T-helper 2 cell treated with Interferon-gamma antibody and Interleukin-4, amounts not matched to agents 100 ng/mL and 5 ng/mL, for 36 hours (primary cell): ENCODE data around the gene TPRX1. TPM values are rescaled to one million over a fixed set of nuclear protein-coding genes. Genes with fewer than 3 reads are reported as not detected.
"Not testable (repeated sequence)": the region's sequence is repeated elsewhere in the genome, so short reads cannot be mapped to it uniquely, and the experiment has no call there.

Source experiments
- intact Hi-C: fragments of 100-400 bp; cut with micrococcal nuclease; formaldehyde crosslinking; loops from one replicate; pipeline ENCODE4 v1.15.1; 2023
- total RNA-seq: library from RNA; stranded (reverse); gene quantifications from 2 replicates; pipeline ENCODE4 v1.2.3, GENCODE V29; 2022

TPRX1 gene, protein sequence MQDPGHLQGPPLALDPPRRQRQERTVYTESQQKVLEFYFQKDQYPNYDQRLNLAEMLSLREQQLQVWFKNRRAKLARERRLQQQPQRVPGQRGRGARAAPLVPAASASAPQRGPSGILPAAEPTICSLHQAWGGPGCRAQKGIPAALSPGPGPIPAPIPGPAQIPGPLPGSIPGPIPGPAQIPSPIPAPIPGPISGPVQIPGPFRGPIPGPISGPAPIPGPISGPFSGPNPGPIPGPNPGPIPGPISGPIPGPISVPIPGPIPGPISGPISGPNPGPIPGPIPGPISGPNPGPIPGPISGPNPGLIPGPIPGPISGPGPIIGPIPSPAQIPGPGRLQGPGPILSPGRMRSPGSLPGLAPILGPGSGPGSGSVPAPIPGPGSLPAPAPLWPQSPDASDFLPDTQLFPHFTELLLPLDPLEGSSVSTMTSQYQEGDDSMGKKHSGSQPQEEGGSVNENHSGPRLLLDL
- total RNA-seq = not detected in 2 replicates

DNA sequence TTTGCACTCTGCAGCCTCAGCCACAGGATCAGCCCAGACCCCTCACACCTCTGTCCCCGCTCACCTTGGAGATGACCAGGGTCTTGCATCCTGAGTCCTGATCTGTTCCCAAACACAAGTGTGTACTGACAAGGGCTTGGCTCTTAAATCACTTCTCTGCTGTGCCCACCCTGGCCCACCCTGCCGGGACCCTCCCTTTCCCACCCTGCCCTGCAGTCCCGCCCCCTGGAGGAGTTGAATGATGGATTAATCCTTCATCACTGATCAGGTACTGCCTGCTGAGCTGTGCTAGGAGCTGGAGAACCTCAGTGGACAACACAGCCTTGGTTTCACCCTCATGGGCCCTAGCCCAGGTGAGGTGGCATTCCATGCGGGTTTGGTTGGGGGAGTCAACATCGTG is at the start of gene TPRX1:
TSS of gene TPRX1 (minus strand) at position 101 of the 400 bp plus-strand sequence. CDS start at position 89, 12 bp downstream.
- intact Hi-C loops = not testable (repeated sequence)

DNA sequence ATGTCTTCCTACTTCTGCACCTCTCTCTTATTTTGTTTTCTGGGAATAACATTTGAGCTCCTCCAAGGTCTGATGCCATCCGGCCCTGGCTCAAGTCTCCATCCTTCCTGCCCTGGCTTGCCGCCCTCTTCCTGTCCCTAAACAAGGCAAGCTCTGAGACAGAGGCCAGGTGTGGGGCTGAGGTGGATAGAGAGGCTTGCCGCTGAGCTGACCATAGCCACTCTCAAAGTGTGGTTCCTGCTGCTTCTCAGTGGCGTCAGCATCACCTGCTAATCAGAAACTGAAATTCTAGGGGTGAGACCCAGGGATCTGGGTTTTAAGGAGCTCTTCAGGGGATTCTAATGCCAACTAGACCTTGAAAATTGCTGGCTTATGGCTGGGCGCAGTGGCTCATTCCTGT is 48.7 kb upstream of the TPRX1 start:
- intact Hi-C loops = no loop called here

DNA sequence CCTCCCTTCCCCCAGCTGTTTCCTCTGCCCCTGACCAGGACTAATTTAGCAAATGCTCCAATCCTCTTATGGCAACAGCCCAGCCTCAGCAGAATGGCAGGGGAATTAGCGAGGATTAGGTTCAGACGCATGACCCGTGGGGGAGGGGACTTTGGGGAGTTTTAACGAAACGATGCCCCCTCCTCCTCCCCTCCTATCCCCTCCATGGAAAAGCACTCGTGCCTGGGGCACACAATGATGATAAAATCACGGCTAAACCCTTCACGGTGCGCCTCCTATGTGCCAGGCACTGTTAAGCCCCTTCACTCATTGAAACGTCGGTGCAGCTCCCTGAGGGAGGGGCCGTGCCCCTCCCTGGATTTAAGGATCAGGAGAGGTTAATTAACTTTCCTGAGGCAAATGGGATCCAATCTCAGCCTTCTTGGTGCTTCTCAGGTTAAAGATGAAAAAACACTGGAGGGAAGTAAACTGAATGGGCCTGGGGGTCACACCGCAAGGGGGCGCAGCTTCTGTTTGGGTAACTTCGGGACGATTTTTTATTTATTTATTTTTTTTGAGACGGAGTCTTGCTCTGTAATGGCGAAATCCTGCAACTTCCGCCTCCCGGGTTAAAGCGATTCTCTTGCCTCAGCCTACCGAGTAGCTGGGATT is 44.6 kb upstream of the TPRX1 start:
- intact Hi-C loops = no loop called here

DNA sequence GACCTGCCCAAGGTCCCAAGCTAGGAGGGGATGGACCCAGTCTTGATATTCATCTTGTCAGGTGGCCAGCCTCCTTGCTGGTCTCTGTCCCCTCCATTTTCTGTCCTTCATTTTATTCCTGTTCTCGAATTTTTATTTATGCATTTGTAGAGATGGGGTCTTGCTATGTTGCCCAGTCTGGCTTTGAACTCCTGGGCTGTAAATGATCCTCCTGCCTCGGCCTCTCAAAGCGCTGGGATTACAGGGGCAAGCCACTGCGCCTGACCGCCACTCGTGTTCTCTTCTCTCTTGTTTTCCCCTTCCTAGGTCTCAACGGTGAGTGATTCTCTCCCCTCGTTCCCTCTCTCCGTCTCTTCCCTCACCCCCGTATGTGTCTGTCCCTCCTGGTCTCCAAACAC is 44.1 kb upstream of the TPRX1 start:
- intact Hi-C loops = no loop called here

DNA sequence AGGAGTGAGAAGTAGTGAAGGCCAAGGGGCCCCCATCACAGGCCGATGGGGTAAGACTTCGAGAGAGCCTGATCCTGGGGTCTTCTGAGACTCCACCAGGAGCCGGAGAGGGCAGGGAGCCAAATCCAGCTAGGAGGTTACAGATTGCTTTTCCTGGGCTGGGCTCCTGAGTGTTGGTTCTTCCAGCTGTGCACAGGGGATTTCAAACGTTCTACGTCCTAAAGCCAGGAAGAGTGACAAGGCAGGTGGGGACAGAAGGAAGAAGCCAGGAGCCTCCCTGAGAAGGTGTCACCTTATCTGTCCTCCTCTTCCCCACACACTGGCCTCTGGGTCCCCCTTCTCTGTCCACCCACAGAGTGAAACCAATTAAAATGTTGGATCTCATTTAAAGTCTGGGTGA is 38.6 kb upstream of the TPRX1 start:
- intact Hi-C loops = no loop called here

DNA sequence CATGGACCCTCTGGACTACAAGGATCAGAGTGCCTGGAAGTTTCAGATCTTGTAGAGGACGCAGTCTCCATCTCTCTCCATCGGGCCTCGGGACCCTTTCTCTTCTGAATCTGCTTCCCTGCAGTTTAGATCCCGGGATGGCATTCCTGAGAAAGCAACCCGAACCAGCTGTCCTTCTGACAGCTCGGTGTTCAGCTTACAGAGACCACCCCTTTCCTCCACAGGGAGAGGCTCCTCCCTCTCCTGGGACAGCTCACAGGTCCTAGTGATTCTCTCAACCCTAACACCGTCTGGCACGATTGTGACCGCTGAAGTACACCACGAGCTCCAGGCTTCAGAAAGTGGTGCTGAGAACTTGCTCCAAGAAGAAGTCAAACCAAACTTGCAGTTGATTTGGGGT is 35.6 kb upstream of the TPRX1 start:
- intact Hi-C loops = no loop called here

DNA sequence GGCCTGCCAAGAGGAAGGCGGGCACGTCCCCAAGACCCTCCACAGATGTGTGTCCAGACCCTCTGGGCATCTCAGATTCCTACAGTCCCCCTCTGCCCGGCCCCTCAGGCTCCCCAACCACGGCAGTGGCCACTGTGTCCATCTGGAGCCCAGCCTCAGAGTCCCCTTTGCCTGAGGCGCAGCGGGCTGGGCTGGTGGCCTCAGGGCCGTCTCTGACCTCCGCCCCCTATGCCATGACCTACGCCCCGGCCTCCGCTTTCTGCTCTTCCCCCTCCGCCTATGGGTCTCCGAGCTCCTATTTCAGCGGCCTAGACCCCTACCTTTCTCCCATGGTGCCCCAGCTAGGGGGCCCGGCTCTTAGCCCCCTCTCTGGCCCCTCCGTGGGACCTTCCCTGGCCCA is 35.1 kb upstream of the TPRX1 start:
- intact Hi-C loops = no loop called here

DNA sequence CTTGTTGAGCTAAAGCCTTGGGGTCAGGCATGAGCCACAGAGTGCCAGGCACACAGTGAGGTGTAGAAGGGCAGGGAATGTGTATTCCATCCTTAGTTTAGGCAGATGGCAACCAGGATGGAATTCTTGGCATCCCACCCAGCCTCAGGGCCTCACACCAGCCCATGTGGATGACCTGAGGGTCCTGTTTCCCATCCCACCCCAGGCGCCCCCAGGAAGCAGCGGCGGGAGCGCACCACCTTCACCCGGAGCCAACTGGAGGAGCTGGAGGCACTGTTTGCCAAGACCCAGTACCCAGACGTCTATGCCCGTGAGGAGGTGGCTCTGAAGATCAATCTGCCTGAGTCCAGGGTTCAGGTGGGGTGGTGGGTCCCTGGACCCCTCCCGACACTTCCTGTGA is 31.7 kb upstream of the TPRX1 start:
- intact Hi-C loops = no loop called here

DNA sequence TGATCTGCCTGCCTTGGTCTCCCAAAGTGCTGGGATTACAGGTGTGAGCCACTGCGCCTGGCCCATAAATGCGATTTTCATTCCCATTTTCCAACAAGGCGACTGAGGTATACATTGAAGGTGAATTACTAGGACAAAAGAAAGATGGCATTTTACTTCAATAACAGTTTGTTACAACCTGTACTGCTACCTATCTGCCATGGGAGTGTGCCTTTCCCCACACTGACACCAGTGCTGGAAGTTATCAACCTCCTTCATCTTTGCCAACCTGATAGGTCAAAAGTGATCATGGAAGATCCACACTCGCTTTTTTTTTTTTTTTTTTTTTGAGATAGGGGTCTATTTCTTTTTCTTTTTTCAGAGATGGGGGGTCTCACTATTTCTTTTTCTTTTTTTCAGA is 28.4 kb upstream of the TPRX1 start:
- intact Hi-C loops = no loop called here

DNA sequence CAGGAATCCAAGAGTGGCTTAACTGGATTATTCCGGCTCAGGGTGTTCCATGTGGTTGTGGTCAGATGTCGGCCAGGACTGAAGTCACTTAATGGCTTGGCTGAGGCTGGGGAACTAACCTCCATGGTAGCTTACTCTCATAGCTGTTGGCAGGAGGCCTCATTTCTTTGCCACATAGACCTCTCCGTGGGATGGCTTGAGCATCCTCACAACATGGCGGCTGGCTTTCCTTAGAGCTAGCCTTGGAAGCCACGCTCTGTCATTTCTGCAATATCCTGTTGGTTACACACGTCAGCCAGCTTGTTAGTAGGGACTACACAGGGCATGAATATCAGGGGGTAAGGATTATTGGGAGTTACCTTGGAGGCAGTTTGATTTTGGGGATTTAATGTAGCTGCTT is 22.4 kb upstream of the TPRX1 start:
- intact Hi-C loops = no loop called here

DNA sequence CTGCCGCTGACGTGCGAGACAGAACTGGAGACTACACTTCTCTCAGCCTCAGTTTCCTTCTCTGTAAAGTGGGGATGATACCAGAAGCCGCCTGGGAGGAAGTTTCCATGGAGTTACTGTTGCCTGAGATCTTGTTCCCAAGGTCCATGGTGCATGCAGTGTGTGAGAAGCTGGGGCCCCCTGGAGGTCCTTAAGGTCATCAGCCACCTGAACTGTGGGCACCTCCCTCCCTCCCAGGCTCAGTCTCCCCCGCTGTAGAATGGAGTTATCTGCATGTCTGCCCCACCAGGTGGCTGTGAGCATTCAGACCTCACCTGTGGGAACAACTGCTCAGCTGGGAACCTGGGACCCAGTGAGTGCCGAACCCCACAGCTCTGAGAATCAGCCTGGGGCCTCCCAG is 20.0 kb upstream of the TPRX1 start:
- intact Hi-C loops = no loop called here

DNA sequence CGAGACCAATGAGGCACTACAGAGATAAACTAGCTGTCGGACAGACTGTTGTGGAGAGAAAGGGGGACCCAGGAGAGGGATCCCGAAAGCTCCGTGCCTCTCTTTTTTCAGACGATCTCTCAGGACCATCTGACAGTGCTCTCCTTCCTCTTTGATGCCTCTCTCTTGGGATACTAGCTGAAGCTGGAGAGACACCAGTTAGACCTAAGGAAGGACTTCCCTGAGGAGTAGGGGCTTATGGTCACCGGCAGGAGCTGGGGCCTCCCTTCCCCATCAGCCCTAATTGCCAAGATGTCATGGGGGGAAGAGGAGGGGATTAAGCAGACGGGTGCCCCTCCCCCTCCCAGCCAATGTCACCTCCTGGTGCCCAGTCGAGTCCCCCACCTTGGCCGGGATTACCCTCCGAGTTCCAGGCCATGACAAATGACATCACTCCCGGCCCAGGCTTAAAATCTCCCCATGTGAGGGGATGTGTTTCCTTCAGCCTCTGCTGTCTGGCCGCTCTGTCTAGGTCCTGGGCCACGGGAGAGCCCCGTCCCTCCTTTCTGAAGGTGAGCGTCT is 17.2 kb upstream of the TPRX1 start, which contains the start of gene CRX:
TSS of gene CRX (plus strand) at position 478 of the 561 bp plus-strand sequence. CDS start 12,507 bp downstream, outside the sequence.
- intact Hi-C loops = no loop called here

DNA sequence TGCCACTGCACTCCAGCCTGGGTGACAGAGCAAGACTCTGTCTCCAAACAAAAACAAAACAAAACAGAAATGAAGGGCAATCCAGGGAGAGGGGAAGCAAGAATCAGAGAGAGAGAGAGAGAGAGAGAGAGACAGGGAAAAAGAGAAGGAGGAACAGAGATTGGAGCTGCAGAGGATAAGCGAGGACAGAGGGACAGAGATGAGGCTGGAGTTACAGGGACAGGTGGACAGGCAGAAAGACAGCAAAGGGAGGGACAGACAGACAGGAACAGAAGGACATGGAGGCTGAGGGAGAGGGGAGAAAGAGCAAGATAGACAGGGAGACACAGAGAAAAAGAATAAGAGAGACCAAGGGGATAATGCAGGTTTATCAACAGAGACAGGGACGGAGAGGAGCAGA is 16.1 kb upstream of the TPRX1 start:
- intact Hi-C loops = no loop called here

DNA sequence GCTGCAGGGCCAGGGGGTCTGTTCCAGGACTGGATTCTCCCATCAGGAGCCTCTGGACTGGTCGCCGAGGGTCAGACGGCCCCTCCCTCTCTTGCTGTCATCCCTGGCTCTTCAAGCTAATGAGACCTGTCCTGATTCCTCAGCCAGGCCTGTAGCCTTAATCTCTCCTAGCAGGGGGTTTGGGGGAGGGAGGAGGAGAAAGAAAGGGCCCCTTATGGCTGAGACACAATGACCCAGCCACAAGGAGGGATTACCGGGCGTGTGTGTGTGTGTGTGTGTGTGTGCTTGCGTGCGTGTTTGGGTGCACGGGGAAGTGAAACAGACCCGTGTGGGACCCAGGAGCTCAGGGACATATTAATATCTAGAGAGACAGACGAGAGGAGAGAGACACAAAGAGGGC is 15.5 kb upstream of the TPRX1 start:
- intact Hi-C loops = no loop called here

DNA sequence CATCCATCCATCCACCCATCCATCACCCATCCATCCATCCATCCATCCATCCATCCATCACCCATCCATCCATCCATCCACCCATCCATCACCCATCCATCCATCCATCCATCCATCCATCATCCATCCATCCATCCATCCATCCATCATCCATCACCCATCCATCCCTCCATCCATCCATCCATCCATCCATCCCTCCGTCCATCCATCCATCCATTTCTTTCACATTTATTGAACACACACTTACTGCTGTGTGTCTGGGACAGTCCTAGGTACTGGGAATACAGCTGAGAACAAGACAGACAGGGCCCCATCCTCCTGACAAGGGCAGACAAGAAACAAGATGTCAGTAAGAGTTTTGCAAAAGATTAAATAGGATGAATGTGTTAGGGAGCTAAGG is 13.9 kb upstream of the TPRX1 start:
- intact Hi-C loops = not testable (repeated sequence)

DNA sequence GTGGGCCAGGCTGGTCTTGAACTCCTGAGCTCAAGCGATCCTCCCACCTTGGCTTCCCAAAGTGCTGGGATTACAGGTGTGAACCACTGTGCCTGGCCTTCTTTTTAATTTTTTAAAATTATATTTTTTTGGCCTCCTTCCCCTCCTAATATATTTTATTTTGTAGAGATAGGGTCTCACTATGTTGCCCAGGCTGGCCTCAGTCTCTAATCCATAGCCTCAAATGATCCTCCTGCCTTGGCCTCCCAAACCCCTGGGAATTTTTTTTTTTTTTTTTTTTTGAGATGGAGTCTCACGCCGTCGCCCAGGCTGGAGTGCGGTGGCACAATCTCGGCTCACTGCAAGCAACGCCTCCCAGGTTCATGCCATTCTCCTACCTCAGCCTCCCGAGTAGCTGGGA is 11.9 kb upstream of the TPRX1 start:
- intact Hi-C loops = not testable (repeated sequence)

DNA sequence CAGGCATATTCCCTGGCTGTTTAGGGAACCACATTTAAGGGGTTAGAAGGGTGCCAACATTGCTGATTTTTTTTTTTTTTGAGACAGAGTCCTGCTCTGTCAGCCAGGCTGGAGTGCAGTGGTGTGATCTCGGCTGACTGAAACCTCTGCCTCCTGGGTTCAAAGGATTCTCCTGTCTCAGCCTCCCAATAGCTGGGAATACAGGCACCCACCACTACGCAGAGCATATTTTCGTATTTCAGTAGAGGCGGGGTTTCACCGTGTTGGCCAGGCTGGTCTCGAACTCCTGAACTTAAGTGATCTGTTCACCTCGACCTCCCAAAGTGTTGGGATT is 9.6 kb upstream of the TPRX1 start:
- intact Hi-C loops = no loop called here

DNA sequence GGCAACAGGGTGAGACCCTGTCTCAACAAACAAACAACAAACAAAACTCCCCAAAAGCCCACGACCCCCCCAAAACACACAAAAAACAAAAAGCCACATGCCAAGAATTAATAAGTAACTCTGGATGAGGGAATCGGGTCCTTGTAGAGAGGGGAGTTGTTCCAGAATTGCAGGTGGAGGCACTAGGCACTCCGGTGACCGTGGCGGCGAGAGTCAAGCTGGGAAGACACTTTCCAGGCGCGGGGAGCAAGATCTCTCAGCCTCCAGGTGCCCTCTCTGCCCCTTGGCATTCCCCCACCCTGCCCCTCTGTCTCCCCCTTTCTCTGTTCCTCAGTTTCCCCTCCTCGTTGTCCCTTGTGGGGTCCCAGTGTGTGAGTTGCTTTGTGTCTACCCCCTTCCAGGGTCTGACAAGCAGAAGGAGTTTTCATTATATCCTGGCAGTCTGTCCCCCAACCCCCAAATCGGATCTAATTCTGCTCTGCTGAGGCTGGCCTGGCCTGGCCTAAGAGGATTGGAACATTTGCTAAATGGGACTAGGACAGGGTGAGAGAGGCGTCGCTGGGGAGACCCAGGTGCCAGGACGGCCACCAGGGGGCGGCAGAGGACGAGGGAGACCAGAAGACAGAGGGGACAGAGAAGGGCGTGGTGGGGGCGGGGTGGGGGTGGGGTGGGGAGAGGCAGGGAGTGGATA is 9.1 kb upstream of the TPRX1 start:
- intact Hi-C loops = no loop called here

DNA sequence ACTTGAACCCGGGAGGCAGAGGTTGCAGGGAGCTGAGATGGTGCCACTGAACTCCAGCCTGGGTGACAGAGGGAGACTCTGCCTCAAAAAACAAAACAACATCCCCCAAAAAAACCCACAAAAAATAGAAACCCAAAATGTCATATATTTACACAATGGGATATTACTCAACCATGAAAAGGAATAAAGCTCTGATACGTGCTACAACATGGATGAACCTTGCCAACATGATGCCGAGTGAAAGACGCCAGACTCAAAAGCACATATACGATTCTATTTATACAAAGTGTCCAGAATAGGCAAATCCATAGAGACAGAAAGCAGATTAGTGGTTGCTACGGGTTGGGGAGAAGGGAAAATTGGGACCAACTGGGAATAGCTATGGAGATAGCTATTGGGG is 2.1 kb upstream of the TPRX1 start:
- intact Hi-C loops = no loop called here

DNA sequence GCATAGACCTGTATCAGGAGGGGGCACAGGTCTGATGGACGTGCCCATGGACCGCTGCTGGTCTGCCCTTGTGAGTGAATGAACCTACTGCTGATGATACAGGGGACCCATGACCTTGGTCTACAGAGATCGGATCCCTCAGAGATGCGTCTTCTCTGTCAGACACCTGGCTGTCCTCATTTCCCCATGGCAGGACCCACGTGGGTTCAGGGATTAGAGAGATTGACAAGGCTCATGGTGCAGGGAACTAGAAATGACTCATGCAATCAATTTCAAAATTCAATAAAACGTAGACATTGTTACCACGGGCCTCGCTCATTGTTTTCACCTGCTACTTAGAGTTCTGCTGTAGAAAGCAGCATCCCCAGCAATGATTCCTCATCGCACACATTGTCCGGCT is 962 bp upstream of the TPRX1 start:
- intact Hi-C loops = no loop called here

DNA sequence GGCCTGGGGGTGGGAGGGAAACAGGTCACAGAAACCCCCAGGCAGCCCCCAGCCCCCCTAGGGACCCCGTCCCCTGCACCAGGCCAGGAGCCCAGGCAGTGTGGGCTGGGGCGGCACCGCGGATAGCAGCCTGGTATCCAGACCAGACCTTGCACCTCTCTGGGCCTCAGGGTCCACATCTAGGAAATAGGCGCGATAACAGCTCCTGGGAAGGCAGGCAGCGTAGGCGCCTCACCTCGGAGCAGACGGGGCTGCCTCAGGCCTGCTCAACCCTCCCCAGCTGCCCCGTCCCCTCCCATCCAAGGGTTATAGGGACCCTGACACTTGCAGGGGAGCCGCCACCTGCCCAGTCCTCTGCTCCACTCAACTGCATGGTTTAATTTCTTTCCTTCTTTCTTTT is 680 bp downstream of the TPRX1 start:
- intact Hi-C loops = not testable (repeated sequence)

DNA sequence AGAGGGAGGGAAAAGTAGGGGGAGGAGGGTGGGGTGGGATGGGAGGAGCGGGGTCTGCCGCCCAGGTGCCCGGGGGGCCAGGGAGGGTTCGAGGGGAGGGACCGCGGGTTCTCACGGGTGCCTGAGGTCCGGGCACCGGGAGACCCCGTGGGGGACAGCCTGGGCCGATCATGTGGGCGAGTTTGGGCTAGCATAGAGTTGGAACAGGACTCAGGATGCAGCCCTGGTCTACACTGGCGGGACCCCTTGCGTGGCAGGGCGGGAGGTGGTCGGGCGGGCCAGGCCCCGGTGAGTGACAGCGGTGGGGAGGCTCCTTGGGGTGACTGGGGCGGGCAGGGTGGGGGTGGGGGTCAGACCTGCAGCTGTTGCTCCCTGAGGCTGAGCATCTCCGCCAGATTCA is 1.2 kb downstream of the TPRX1 start:
- intact Hi-C loops = not testable (repeated sequence)
